SU-DHL-6 (cell line): ENCODE results near the gene ARNT2.

Source experiments
- CTCF ChIP-seq: fragments of 200-600 bp; sonication (generic); IDR thresholded peaks from one replicate; pipeline ENCODE4 v1.5.1; 2017; ENCODE audit warnings: antibody characterized with exemption, mild to moderate bottlenecking, low read length, moderate library complexity; ENCODE audit not compliant: insufficient read depth, poor library complexity, severe bottlenecking
- EZH2phosphoT487 ChIP-seq: fragments of 200-600 bp; sonication (generic), shearing (Covaris generic); conservative IDR thresholded peaks from 2 replicates; pipeline ENCODE4 v1.6.1; 2018; ENCODE audit warnings: mild to moderate bottlenecking, antibody characterized with exemption, low read length, moderate library complexity, mixed read lengths

- no peak for TF ChIP-seq CTCF
- TF ChIP-seq EZH2phosphoT487, result no peak
Measured at GRCh38 chr15:80615361-80615736, 211.2 kb downstream of the ARNT2 start.
